H1 (cell line): ENCODE measurements around the gene DLG1. TPM values are rescaled to one million over a fixed set of nuclear protein-coding genes. Genes with fewer than 3 reads are reported as not detected.

Source experiments
- CTCF ChIA-PET: fragments of 300-600 bp; sonication (Branson Sonifier 250); formaldehyde crosslinking; loops from one replicate; lab custom pipeline; 2021; ENCODE audit not compliant: partially characterized antibody; lab: Charles Lee
- POLR2A ChIA-PET: fragments of 300-600 bp; sonication (Branson Sonifier 250); formaldehyde crosslinking; loops from one replicate; lab custom pipeline; 2021; ENCODE audit warnings: inconsistent platforms; ENCODE audit not compliant: partially characterized antibody; lab: Charles Lee
- DNase-seq, 2 experiments: peaks; one replicate each; pipeline versions ENCODE4 v3.0.0 to v3.0.0-alpha.2; 2010 to 2022; ENCODE audit warnings: low spot score in 2 of 2, low read depth in 1 of 2, mixed read lengths in 1 of 2
- FAIRE-seq: peaks from 2 replicates; lab custom pipeline; 2011; peaks lifted over from hg19 to GRCh38; lab: Jason Lieb, UNC
- H2AFZ ChIP-seq: 2 replicates; pipeline ENCODE4 v1.8.1; 2012; ENCODE audit warnings: low read length, inconsistent platforms
- H2AK5ac ChIP-seq: 2 replicates; pipeline ENCODE4 v1.6.1; 2013; ENCODE audit warnings: low read depth, low read length
- H2BK120ac ChIP-seq: replicated peaks from 2 replicates; pipeline ENCODE3; 2013; ENCODE audit warnings: low read depth, low read length, inconsistent platforms
- H2BK12ac ChIP-seq: 2 replicates; pipeline ENCODE4 v1.6.1; 2013; ENCODE audit warnings: low read depth, low read length
- H2BK15ac ChIP-seq: 2 replicates; pipeline ENCODE4 v1.6.1; 2013; ENCODE audit warnings: low read length
- H2BK20ac ChIP-seq: 2 replicates; pipeline ENCODE4 v1.6.1; 2013; ENCODE audit warnings: low read length
- H2BK5ac ChIP-seq: 2 replicates; pipeline ENCODE4 v1.6.1; 2013; ENCODE audit warnings: low read depth, low read length
- H3K14ac ChIP-seq: 2 replicates; pipeline ENCODE4 v1.6.1; 2013; ENCODE audit warnings: inconsistent platforms; ENCODE audit not compliant: insufficient read length
- H3K18ac ChIP-seq: 2 replicates; pipeline ENCODE4 v1.6.1; 2013; ENCODE audit warnings: low read length; ENCODE audit errors: extremely low read depth
- H3K23ac ChIP-seq: 2 replicates; pipeline ENCODE4 v1.6.1; 2013; ENCODE audit warnings: inconsistent platforms; ENCODE audit not compliant: insufficient read length
- H3K23me2 ChIP-seq: 2 replicates; pipeline ENCODE4 v1.6.1; 2013; ENCODE audit warnings: low read depth, low read length
- H3K27ac ChIP-seq: 2 replicates; pipeline ENCODE4 v1.6.1; 2011; ENCODE audit warnings: low read depth, low read length, inconsistent platforms
- H3K27me3 ChIP-seq, 4 experiments: replicated peaks in 1 of 4; 1 replicate in 1 of 4; 2 replicates in 3 of 4; pipeline versions ENCODE4 v1.6.1 to v1.8.1; 2011 to 2013; ENCODE audit warnings: low read length in 3 of 4, mild to moderate bottlenecking in 3 of 4, inconsistent platforms in 2 of 4, mixed read lengths in 2 of 4, moderate library complexity in 1 of 4; ENCODE audit not compliant: control insufficient read depth in 3 of 4, insufficient read depth in 3 of 4; ENCODE audit errors: extremely low read depth in 1 of 4
- H3K36me3 ChIP-seq, 4 experiments: 2 replicates each; pipeline versions ENCODE4 v1.6.1 to v1.8.1; 2011 to 2013; ENCODE audit warnings: mild to moderate bottlenecking in 4 of 4, low read length in 3 of 4, moderate library complexity in 2 of 4, control low read depth in 1 of 4, inconsistent platforms in 1 of 4; ENCODE audit not compliant: insufficient read depth in 4 of 4, control insufficient read depth in 2 of 4
- H3K4ac ChIP-seq: replicated peaks from 2 replicates; pipeline ENCODE3; 2013; ENCODE audit warnings: low read length, low read depth, mixed read lengths, inconsistent platforms; ENCODE audit not compliant: insufficient read length
- H3K4me1 ChIP-seq, 4 experiments: replicated peaks in 1 of 4; 1 replicate in 1 of 4; 2 replicates in 3 of 4; pipeline versions ENCODE4 v1.6.1 to v1.8.1; 2011 to 2013; ENCODE audit warnings: low read length in 3 of 4, inconsistent platforms in 2 of 4, mixed read lengths in 1 of 4; ENCODE audit not compliant: insufficient read depth in 4 of 4, control insufficient read depth in 3 of 4
- H3K4me2 ChIP-seq, 2 experiments: 2 replicates each; pipeline versions ENCODE4 v1.6.1 to v1.8.1; 2011 to 2013; ENCODE audit warnings: low read depth in 2 of 2, low read length in 2 of 2, control low read depth in 1 of 2, inconsistent platforms in 1 of 2, mild to moderate bottlenecking in 1 of 2; ENCODE audit not compliant: insufficient read depth in 1 of 2
- H3K4me3 ChIP-seq, 4 experiments: fragments of 200-600, 300-600 bp in 1 of 4; sonication (generic), shearing (Covaris generic), sonication (Bioruptor Twin) in 1 of 4; 2 replicates each; pipeline versions ENCODE4 v1.5.1 to v1.8.1; 2011 to 2016; ENCODE audit warnings: low read length in 4 of 4, low read depth in 3 of 4, control low read depth in 2 of 4, inconsistent platforms in 2 of 4, mild to moderate bottlenecking in 2 of 4, mixed read lengths in 1 of 4, moderate library complexity in 1 of 4; ENCODE audit not compliant: insufficient read depth in 2 of 4; ENCODE audit errors: extremely low read depth in 1 of 4
- H3K56ac ChIP-seq: replicated peaks from 2 replicates; pipeline ENCODE3; 2013; ENCODE audit warnings: low read depth, mild to moderate bottlenecking, mixed read lengths, low read length, inconsistent platforms; ENCODE audit not compliant: insufficient read length
- H3K79me1 ChIP-seq: 2 replicates; pipeline ENCODE4 v1.6.1; 2013; ENCODE audit warnings: low read depth, low read length, control low read depth
- H3K79me2 ChIP-seq, 2 experiments: 2 replicates each; pipeline versions ENCODE4 v1.6.1 to v1.8.1; 2012 to 2013; ENCODE audit warnings: low read length in 2 of 2, mild to moderate bottlenecking in 2 of 2, inconsistent platforms in 1 of 2; ENCODE audit not compliant: insufficient read depth in 2 of 2, control insufficient read depth in 1 of 2
- H3K9ac ChIP-seq, 4 experiments: replicated peaks in 1 of 4; 1 replicate in 1 of 4; 2 replicates in 3 of 4; pipeline versions ENCODE4 v1.6.1 to v1.8.1; 2011 to 2013; ENCODE audit warnings: low read depth in 3 of 4, low read length in 3 of 4, control low read depth in 2 of 4, mild to moderate bottlenecking in 2 of 4, moderate library complexity in 2 of 4, inconsistent platforms in 1 of 4; ENCODE audit errors: extremely low read depth in 1 of 4
- H3K9me3 ChIP-seq, 2 experiments: 2 replicates each; pipeline versions ENCODE4 v1.6.1 to v1.8.1; 2012 to 2013; ENCODE audit warnings: mild to moderate bottlenecking in 2 of 2, moderate library complexity in 2 of 2, control low read depth in 1 of 2, inconsistent platforms in 1 of 2, low read depth in 1 of 2, low read length in 1 of 2, mixed read lengths in 1 of 2; ENCODE audit not compliant: insufficient read depth in 2 of 2
- H4K20me1 ChIP-seq, 2 experiments: replicated peaks in 1 of 2; 2 replicates each; pipeline versions ENCODE3 to v1.8.1; 2011 to 2013; ENCODE audit warnings: inconsistent platforms in 2 of 2, low read length in 2 of 2, mild to moderate bottlenecking in 1 of 2; ENCODE audit not compliant: insufficient read depth in 2 of 2, control insufficient read depth in 1 of 2
- H4K5ac ChIP-seq: 2 replicates; pipeline ENCODE4 v1.6.1; 2013; ENCODE audit warnings: low read length, low read depth, mixed read lengths, inconsistent platforms; ENCODE audit not compliant: insufficient read length
- H4K8ac ChIP-seq: 2 replicates; pipeline ENCODE4 v1.8.0; 2013; ENCODE audit warnings: mild to moderate bottlenecking, moderate library complexity, low read length, inconsistent platforms; ENCODE audit not compliant: insufficient read depth; ENCODE audit errors: extremely low read depth
- H4K91ac ChIP-seq: replicated peaks from 2 replicates; pipeline ENCODE3; 2013; ENCODE audit warnings: low read length, mixed read lengths, inconsistent platforms; ENCODE audit not compliant: insufficient read length
- BACH1 ChIP-seq: IDR thresholded peaks from 2 replicates; pipeline ENCODE4 v1.6.1; 2012; ENCODE audit warnings: low read length, improper control_type of control experiment
- CBX5 ChIP-seq: fragments of 300-800, 300-1000 bp; sonication (generic); IDR thresholded peaks from 2 replicates; pipeline ENCODE4 v1.7.1; 2016; ENCODE audit warnings: antibody characterized with exemption, low read length, low read depth
- CHD1 ChIP-seq: IDR thresholded peaks from 2 replicates; pipeline ENCODE4 v1.6.1; 2012; ENCODE audit warnings: low read depth, low read length, improper control_type of control experiment
- EGR1 ChIP-seq: IDR thresholded peaks from 2 replicates; pipeline ENCODE4 v1.6.1; 2011; ENCODE audit warnings: low read depth, low read length, borderline replicate concordance
- GABPA ChIP-seq: IDR thresholded peaks from 2 replicates; pipeline ENCODE4 v1.6.1; 2011; ENCODE audit warnings: mild to moderate bottlenecking, low read length, moderate library complexity, borderline replicate concordance; ENCODE audit not compliant: insufficient read depth
- MAFK ChIP-seq: IDR thresholded peaks from 2 replicates; pipeline ENCODE4 v1.6.1; 2012; ENCODE audit warnings: low read depth, mild to moderate bottlenecking, improper control_type of control experiment, low read length
- POLR2AphosphoS5 ChIP-seq: IDR thresholded peaks from 2 replicates; pipeline ENCODE4 v1.6.1; 2011; ENCODE audit warnings: low read depth, low read length
- SIX5 ChIP-seq: IDR thresholded peaks from 2 replicates; pipeline ENCODE4 v1.6.1; 2011; ENCODE audit warnings: mild to moderate bottlenecking, low read depth, low read length
- SUZ12 ChIP-seq: fragments of 200-600 bp; sonication (generic); IDR thresholded peaks from 2 replicates; pipeline ENCODE4 v1.6.1; 2012; ENCODE audit warnings: mild to moderate bottlenecking, inconsistent platforms, low read length, moderate library complexity, mixed read lengths
- TAF7 ChIP-seq: optimal IDR thresholded peaks from 2 replicates; pipeline ENCODE3; 2011; ENCODE audit warnings: low read depth, mild to moderate bottlenecking, inconsistent platforms, low read length, moderate library complexity, borderline replicate concordance
- YY1 ChIP-seq: IDR thresholded peaks from 2 replicates; pipeline ENCODE4 v1.6.1; 2011; ENCODE audit warnings: low read depth, mild to moderate bottlenecking, low read length
- WGBS, 2 experiments: shearing (Covaris generic) in 1 of 2; methylation state at CpG; one replicate each; pipeline versions ENCODE4 v1.1.6 to v1.1.7; 2013 to 2015; ENCODE audit warnings: low lambda C conversion rate in 2 of 2, mixed read lengths in 2 of 2, inconsistent platforms in 1 of 2, low coverage in 1 of 2, missing lambda C conversion rate in 1 of 2; ENCODE audit not compliant: insufficient replicate concordance in 2 of 2, insufficient coverage in 1 of 2, insufficient read length in 1 of 2; ENCODE audit errors: extremely low coverage in 1 of 2, missing lambda C conversion rate in 1 of 2; 5-methylcytosine and 5-hydroxymethylcytosine counted together
- polyA plus RNA-seq, 7 experiments: library from polyadenylated mRNA; depleted of rRNA in 3 of 7; stranded (reverse) in 5 of 7; unstranded in 2 of 7; fragments of >200 nt in 5 of 7; fragments of 200-250 nt in 2 of 7; gene quantifications; 1 replicate in 5 of 7; 2 replicates in 1 of 7; 4 replicates in 1 of 7; pipeline versions ENCODE4 v1.2.1 to v1.2.3, GENCODE V29; 2011 to 2013; ENCODE audit warnings: missing spikeins in 2 of 7, mixed read lengths in 2 of 7
- total RNA-seq: library from RNA; stranded (reverse); fragmentation: NEBNext Ultra II Directional; extraction: Animal tissue kit (Norgen Biotek cat#: 25700); gene quantifications from 2 replicates; pipeline ENCODE4 v1.2.1, GENCODE V29; 2021
- TF ChIP-seq, protein P1 (sequence below): IDR thresholded peaks from 2 replicates; pipeline ENCODE4 v1.6.1; 2012; ENCODE audit warnings: low read length, inconsistent platforms
- TF ChIP-seq, protein P2 (sequence below): IDR thresholded peaks from 2 replicates; pipeline ENCODE4 v1.6.1; 2012; ENCODE audit warnings: inconsistent platforms

DLG1 gene
- total and polyA plus RNA-seq, 2 of the 8 experiments (the other 6 are each of a cell fraction or from before 2014, with no cell fraction given): 13.4 to 78.8 TPM

DNA sequence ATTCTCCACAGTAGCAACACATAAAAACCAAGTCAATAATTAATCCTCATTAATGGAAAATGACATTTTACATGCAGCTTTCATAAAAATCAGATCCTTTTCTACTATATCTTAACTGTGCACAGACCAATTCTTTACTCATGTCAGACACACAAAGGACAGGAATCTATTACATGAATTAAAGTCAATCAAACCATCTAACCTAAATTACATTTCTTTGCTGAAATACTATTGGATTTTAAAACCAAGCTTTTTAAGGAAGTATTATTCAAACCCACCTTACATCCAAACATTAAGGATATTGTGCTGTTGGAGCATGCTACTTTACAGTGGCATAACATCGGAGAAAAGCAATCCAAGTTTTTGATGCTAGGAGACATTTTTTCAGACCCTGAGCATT, 72.8 kb downstream of the DLG1 start:
- H3K9ac ChIP-seq: no peak overlapping the region
- no peak overlapping the region for H3K4me3 ChIP-seq
- no peak overlapping the region for H2AK5ac ChIP-seq
- H3K79me1 ChIP-seq: no peaks in the 10 kb centered on the region; the same call in 1 of the 2 replicates
- H2BK12ac ChIP-seq: no peak overlapping the region
- H3K4ac ChIP-seq: no peak overlapping the region
- no peak overlapping the region for H3K18ac ChIP-seq
- no peak for DNase-seq
- no peaks in the 10 kb centered on the region for H3K36me3 ChIP-seq
- peaks cover 0 to 7% of the 10 kb centered on the region in 2 experiments for H4K20me1 ChIP-seq
- ChIA-PET POLR2A (no interaction called here), CTCF (interaction anchor here (0.9 to 5.1 kb wide), 8 partner anchors 9 to 276 kb away, joined by 3 to 40 read pairs (median 5); no protein-coding TSS in a partner anchor)
- H3K9me3 ChIP-seq: no peaks in the 10 kb centered on the region
- no peak overlapping the region for H2AFZ ChIP-seq
- H3K27me3 ChIP-seq: no peaks in the 10 kb centered on the region
- no peak for FAIRE-seq
- H4K5ac ChIP-seq: no peak overlapping the region
- H3K4me1 ChIP-seq: peaks cover 0 to 4% (median 2%) of the 10 kb centered on the region in 4 experiments; a peak in 3 of 7 replicates
- WGBS, 2 experiments: 100% methylated on average over 1 of the region's 1 CpG; no CpG with 5 or more reads in 1 of the 2 experiments
- no peak overlapping the region for H2BK120ac ChIP-seq
- H4K8ac ChIP-seq: no peak overlapping the region
- H3K23ac ChIP-seq: no peak overlapping the region
- no peak overlapping the region for H2BK15ac ChIP-seq
- no peak overlapping the region for H3K4me2 ChIP-seq
- no peak overlapping the region for H3K56ac ChIP-seq
- H3K79me2 ChIP-seq: peaks cover 0 to 95% of the 10 kb centered on the region in 2 experiments; a peak in 3 of 4 replicates
- H3K14ac ChIP-seq: no peak overlapping the region
- H3K27ac ChIP-seq: no peak overlapping the region
- no peak overlapping the region for H2BK20ac ChIP-seq
- H3K23me2 ChIP-seq: no peaks in the 10 kb centered on the region; the same call in 1 of the 2 replicates
- no peak overlapping the region for H4K91ac ChIP-seq
- H2BK5ac ChIP-seq: no peak overlapping the region
- no peak for TF ChIP-seq TAF7
- no peak for TF ChIP-seq EGR1
- TF ChIP-seq POLR2AphosphoS5: no peak
- no peak for TF ChIP-seq CBX5
- no peak for TF ChIP-seq MAFK
- TF ChIP-seq, protein P1, sequence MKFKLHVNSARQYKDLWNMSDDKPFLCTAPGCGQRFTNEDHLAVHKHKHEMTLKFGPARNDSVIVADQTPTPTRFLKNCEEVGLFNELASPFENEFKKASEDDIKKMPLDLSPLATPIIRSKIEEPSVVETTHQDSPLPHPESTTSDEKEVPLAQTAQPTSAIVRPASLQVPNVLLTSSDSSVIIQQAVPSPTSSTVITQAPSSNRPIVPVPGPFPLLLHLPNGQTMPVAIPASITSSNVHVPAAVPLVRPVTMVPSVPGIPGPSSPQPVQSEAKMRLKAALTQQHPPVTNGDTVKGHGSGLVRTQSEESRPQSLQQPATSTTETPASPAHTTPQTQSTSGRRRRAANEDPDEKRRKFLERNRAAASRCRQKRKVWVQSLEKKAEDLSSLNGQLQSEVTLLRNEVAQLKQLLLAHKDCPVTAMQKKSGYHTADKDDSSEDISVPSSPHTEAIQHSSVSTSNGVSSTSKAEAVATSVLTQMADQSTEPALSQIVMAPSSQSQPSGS: no peak
- no peak for TF ChIP-seq SIX5
- TF ChIP-seq YY1: no peak
- TF ChIP-seq BACH1: no peak
- TF ChIP-seq, protein P2, sequence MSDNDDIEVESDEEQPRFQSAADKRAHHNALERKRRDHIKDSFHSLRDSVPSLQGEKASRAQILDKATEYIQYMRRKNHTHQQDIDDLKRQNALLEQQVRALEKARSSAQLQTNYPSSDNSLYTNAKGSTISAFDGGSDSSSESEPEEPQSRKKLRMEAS: no peak
- TF ChIP-seq CHD1: no peak
- TF ChIP-seq GABPA: no peak
- TF ChIP-seq SUZ12: no peak
